Prostate gland (tissue), 2 donors: ENCODE data around the gene GNAQ. TPM values are rescaled to one million over a fixed set of nuclear protein-coding genes. Genes with fewer than 3 reads are reported as not detected.

Source experiments
- DNase-seq: peaks from one replicate; pipeline ENCODE4 v3.0.0-alpha.2; 2019; ENCODE audit warnings: low spot score
- H3K27ac ChIP-seq, 2 donors: fragments of 200-600 bp; sonication (generic); 2 replicates each; pipeline ENCODE4 v1.5.1; 2017 to 2019
- H3K27me3 ChIP-seq: fragments of 200-600 bp; sonication (generic); replicated peaks from 2 replicates; pipeline ENCODE4 v1.5.1; 2019; ENCODE audit not compliant: insufficient read depth
- H3K36me3 ChIP-seq, 2 donors: fragments of 200-600 bp; sonication (generic); 1 replicate in 1 of 2; 2 replicates in 1 of 2; pipeline versions ENCODE4 v1.5.1 to v1.8.1; 2017 to 2019
- H3K4me1 ChIP-seq: fragments of 200-600 bp; sonication (generic); replicated peaks from 2 replicates; pipeline ENCODE4 v1.5.1; 2019
- H3K4me3 ChIP-seq, 2 donors: fragments of 200-600 bp; sonication (generic); 2 replicates each; pipeline ENCODE4 v1.5.1; 2017 to 2019
- H3K9me3 ChIP-seq: fragments of 200-600 bp; sonication (generic); 2 replicates; pipeline ENCODE4 v1.5.1; 2017
- POLR2A ChIP-seq: fragments of 450-650 bp; IDR thresholded peaks from one replicate; pipeline ENCODE4 v1.6.1; 2016; ENCODE audit warnings: antibody characterized with exemption, mild to moderate bottlenecking
- POLR2AphosphoS5 ChIP-seq: sonication (generic); formaldehyde crosslinking; IDR thresholded peaks from one replicate; pipeline ENCODE4 v1.6.1; 2017; ENCODE audit warnings: antibody characterized with exemption
- WGBS: methylation state at CpG from one replicate; pipeline ENCODE4 v1.1.5; 2018; 5-methylcytosine and 5-hydroxymethylcytosine counted together
- intact Hi-C: fragments of 100-400 bp; cut with DNase I; formaldehyde crosslinking; loops from one replicate; pipeline ENCODE4 v1.14.2; 2022
- total RNA-seq, 2 donors: library from RNA; depleted of rRNA; stranded (reverse); fragments of >200 nt; gene quantifications; one replicate each; pipeline ENCODE4 v1.1.0, GENCODE V29; 2016
- TF ChIP-seq, protein P1 (sequence below), 4 experiments: fragments of 200-600 bp in 2 of 4; fragments of 450-650 bp in 2 of 4; sonication (generic) in 2 of 4; IDR thresholded peaks; 1 replicate in 3 of 4; 2 replicates in 1 of 4; pipeline ENCODE4 v1.5.1; 2016 to 2019; ENCODE audit warnings: antibody characterized with exemption in 4 of 4, mild to moderate bottlenecking in 2 of 4, moderate library complexity in 2 of 4

Gene GNAQ
- total RNA-seq, 2 donors from 2014 or later, result 35.0 to 43.7 TPM

DNA sequence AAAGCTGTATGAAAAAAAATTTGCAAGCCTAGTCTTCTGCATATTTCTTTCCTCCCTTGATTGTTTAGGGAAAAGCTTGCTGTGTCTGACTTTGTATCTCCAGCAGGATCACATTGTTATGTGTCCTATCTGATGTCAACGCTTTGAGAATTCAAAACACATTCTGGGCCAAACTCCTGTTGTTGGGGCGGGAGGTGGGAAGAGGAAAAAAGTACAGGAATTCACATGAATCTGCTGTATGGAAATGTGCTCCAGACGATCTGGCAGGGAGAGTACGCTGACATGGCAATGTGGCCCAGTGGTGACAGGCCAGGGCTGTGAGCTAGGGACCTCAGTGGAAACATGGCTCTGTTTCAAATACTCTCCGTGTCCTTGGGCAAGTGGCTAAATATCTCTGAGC lies 296.1 kb downstream of the GNAQ start:
- Histone ChIP-seq H3K36me3 (no peaks in the 10 kb centered on the region), H3K27ac (no peak overlapping the region), H3K4me1 (no peaks in the 10 kb centered on the region), H3K4me3 (no peak overlapping the region), H3K27me3 (no peaks in the 10 kb centered on the region), H3K9me3 (no peaks in the 10 kb centered on the region)
- no peak for DNase-seq
- TF ChIP-seq POLR2AphosphoS5, result peak; percentile 17
- TF ChIP-seq, protein P1, sequence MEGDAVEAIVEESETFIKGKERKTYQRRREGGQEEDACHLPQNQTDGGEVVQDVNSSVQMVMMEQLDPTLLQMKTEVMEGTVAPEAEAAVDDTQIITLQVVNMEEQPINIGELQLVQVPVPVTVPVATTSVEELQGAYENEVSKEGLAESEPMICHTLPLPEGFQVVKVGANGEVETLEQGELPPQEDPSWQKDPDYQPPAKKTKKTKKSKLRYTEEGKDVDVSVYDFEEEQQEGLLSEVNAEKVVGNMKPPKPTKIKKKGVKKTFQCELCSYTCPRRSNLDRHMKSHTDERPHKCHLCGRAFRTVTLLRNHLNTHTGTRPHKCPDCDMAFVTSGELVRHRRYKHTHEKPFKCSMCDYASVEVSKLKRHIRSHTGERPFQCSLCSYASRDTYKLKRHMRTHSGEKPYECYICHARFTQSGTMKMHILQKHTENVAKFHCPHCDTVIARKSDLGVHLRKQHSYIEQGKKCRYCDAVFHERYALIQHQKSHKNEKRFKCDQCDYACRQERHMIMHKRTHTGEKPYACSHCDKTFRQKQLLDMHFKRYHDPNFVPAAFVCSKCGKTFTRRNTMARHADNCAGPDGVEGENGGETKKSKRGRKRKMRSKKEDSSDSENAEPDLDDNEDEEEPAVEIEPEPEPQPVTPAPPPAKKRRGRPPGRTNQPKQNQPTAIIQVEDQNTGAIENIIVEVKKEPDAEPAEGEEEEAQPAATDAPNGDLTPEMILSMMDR (IDR thresholded peaks at IDR 0.05), result no peak
- TF ChIP-seq POLR2A, result no peak
- WGBS, result 55% methylated on average over 5 of the region's 5 CpGs
- intact Hi-C loops, result no loop called here

DNA sequence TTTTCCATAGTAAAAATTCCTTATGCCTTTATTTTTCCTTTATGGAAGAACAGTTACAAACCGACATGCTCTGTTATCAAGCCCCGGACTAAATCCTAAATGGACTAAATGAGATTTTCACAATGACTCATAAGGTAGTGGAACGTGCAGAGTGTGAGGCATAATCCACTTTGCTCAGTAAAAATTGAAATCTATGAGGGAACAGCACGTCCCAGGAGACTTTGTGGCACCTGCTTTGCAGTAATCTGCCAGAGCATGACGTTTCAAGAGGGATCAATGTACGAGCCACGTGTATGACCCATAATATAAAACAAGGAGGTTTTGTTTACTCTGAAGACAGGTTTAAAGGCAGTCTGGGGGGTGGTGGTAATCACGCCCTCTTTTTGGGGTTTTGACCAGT lies 299.7 kb downstream of the GNAQ start:
- WGBS, result 34% methylated on average over 8 of the region's 8 CpGs
- H3K9me3 ChIP-seq, result no peaks in the 10 kb centered on the region
- H3K27ac ChIP-seq, result no peak overlapping the region
- no peak overlapping the region for H3K4me3 ChIP-seq
- no peaks in the 10 kb centered on the region for H3K27me3 ChIP-seq
- DNase-seq, result no peak
- no peaks in the 10 kb centered on the region for H3K4me1 ChIP-seq
- H3K36me3 ChIP-seq, result no peaks in the 10 kb centered on the region
- intact Hi-C loops, result no loop called here
- TF ChIP-seq POLR2AphosphoS5 (peak; percentile 12), POLR2A (no peak)
- TF ChIP-seq, protein P1 (IDR thresholded peaks at IDR 0.05), result no peak

DNA sequence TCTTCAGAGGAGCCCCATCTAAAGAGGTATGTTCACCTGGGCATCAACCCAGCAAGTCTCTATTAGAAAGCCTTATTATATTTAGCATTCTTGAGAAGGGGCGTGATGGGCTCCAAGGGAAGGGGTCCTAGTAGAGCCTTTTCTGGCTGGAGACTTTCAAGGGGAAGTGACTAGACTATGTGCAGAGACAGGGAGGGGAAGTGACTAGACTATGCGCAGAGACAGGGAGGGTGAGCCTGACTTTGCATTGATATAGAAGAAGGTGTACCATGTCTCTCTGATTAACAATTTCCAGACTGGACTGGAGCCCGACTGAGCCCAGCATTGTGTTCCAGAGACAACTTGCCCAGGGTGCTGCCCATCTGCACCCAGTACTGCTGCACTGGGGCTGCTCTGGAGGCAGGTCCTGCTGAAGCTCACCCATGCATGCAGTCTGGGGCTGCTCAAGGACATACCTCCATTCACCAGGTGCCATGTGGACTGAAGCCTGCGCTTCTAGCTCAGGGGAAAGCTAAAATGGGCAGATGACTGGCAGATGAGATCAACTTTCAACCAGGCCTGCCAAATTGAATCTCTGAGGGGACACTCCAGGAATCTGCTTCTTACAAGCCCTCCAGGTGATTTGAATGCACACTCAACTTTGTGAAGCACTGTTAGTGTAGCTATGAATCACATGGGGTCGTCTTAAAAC lies 300.5 kb downstream of the GNAQ start:
- Histone ChIP-seq H3K36me3 (no peaks in the 10 kb centered on the region), H3K27me3 (no peaks in the 10 kb centered on the region), H3K9me3 (no peaks in the 10 kb centered on the region), H3K4me1 (no peaks in the 10 kb centered on the region), H3K4me3 (no peak overlapping the region), H3K27ac (no peak overlapping the region)
- TF ChIP-seq POLR2AphosphoS5, result no peak
- TF ChIP-seq, protein P1 (IDR thresholded peaks at IDR 0.05), result no peak
- no peak for TF ChIP-seq POLR2A
- no peak for DNase-seq
- intact Hi-C loops, result no loop called here
- WGBS, result 88% methylated on average over 5 of the region's 5 CpGs

DNA sequence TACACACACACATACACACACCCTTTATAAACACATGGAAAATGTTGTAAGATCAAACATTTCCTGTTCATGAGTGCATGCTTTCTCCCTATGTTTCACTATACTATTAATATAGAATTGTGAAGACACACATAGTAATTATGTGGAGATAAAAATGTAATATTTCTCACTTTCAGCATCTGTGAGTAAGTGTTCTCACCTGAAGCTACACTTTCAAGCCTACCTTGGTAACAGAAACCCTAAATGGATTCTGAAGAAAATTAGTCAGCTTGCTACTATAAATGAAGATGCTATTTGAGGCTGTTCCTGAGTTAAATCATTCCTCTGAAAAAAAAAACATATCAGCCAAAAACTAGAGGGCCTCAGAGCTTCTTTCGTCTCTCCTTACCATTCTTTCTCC lies 302.4 kb downstream of the GNAQ start:
- 96% methylated on average over 1 of the region's 1 CpG for WGBS
- TF ChIP-seq, protein P1 (IDR thresholded peaks at IDR 0.05), result no peak
- TF ChIP-seq POLR2A, result no peak
- TF ChIP-seq POLR2AphosphoS5, result no peak
- intact Hi-C loops, result no loop called here
- Histone ChIP-seq H3K4me1 (no peaks in the 10 kb centered on the region), H3K4me3 (no peak overlapping the region), H3K36me3 (no peaks in the 10 kb centered on the region), H3K27me3 (no peaks in the 10 kb centered on the region), H3K27ac (no peak overlapping the region), H3K9me3 (no peaks in the 10 kb centered on the region)
- no peak for DNase-seq

DNA sequence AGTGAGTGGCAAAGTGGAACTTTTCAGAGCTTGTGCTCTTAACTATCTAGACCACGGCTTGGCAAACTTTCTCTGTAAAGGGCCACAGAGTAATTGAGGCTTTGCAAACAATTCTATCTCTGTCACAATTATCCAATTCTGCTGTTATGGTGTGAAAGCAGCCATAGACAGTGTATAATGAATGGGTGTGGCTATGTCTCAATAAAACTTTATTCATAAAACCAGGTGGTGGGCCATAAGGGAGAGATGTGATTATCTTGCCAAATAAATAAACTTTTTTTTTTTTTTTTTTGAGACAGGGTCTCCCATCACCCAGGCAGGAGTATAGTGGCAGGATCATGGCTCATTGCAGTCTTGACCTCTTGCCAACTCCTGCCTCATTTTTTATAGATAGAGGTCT lies 304.8 kb downstream of the GNAQ start:
- no peaks in the 10 kb centered on the region for H3K27me3 ChIP-seq
- no peaks in the 10 kb centered on the region for H3K36me3 ChIP-seq
- no peak for TF ChIP-seq POLR2AphosphoS5
- TF ChIP-seq, protein P1 (IDR thresholded peaks at IDR 0.05), result no peak
- no peak for TF ChIP-seq POLR2A
- H3K4me3 ChIP-seq, result no peak overlapping the region
- no peak for DNase-seq
- no peaks in the 10 kb centered on the region for H3K9me3 ChIP-seq
- WGBS, result 95% methylated on average over 1 of the region's 1 CpG
- H3K4me1 ChIP-seq, result no peaks in the 10 kb centered on the region
- intact Hi-C loops, result no loop called here
- no peak overlapping the region for H3K27ac ChIP-seq
